Upper lobe of left lung (tissue), 4 donors: ENCODE results near the gene CROCC.

Source experiments
- POLR2AphosphoS5 ChIP-seq, 2 donors: sonication (generic); formaldehyde crosslinking; IDR thresholded peaks; one replicate each; pipeline ENCODE4 v1.5.1; 2017; ENCODE audit warnings: antibody characterized with exemption in 2 of 2
- TF ChIP-seq, protein P1 (sequence below), 6 experiments: fragments of 450-650 bp in 4 of 6; fragments of 200-600 bp in 2 of 6; sonication (generic) in 2 of 6; IDR thresholded peaks; one replicate each; pipeline ENCODE4 v1.5.1; 2016 to 2019; ENCODE audit warnings: antibody characterized with exemption in 6 of 6

DNA sequence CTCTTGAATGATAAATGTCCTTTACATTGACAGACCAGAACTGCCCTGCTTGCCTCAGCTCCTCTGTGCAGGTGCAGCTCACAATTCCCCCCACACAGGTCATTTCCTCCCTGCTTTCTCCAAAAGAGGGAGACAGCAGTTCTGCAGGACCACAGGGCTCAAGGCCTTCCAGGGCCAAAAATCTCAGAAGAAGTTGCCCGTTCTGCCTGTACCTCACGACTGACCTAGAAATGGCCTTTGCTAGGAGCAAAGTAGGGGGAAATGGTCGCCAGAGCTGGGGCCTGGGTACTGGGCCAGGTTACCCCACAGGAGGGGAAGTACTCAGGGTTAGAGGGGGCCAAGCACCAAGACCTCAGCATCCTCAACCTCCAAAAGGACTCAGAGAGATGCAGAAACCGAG, 14.9 kb upstream of the CROCC start:
- TF ChIP-seq, protein P1, sequence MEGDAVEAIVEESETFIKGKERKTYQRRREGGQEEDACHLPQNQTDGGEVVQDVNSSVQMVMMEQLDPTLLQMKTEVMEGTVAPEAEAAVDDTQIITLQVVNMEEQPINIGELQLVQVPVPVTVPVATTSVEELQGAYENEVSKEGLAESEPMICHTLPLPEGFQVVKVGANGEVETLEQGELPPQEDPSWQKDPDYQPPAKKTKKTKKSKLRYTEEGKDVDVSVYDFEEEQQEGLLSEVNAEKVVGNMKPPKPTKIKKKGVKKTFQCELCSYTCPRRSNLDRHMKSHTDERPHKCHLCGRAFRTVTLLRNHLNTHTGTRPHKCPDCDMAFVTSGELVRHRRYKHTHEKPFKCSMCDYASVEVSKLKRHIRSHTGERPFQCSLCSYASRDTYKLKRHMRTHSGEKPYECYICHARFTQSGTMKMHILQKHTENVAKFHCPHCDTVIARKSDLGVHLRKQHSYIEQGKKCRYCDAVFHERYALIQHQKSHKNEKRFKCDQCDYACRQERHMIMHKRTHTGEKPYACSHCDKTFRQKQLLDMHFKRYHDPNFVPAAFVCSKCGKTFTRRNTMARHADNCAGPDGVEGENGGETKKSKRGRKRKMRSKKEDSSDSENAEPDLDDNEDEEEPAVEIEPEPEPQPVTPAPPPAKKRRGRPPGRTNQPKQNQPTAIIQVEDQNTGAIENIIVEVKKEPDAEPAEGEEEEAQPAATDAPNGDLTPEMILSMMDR (IDR thresholded peaks at IDR 0.05), result no peak
- no peak for TF ChIP-seq POLR2AphosphoS5 (IDR thresholded peaks at IDR 0.05)
